ENCODE data around the gene DOCK9. TPM values are rescaled to one million over a fixed set of nuclear protein-coding genes. Genes with fewer than 3 reads are reported as not detected.

DOCK9 gene
- total and polyA plus RNA-seq, 2 donors from 2014 or later, result 14.0 to 125 TPM

- Histone ChIP-seq H3K27ac (ENCODE audit: low read depth in 2 of 2, low read length in 2 of 2) (no peak overlapping the region), H3K27me3 (ENCODE audit: control insufficient read depth, insufficient read depth, low read length) (no peaks in the 10 kb centered on the region), H3K36me3 (ENCODE audit: control insufficient read depth in 2 of 3, insufficient read depth in 3 of 3, low read length in 3 of 3) (peaks cover 0 to 3% (median 0%) of the 10 kb centered on the region in 3 donors), H3K4me3 (ENCODE audit: low read length in 3 of 3) (no peak overlapping the region), H3K9me3 (ENCODE audit: control insufficient read depth in 2 of 3, insufficient read depth in 1 of 3, low read length in 3 of 3) (no peaks in the 10 kb centered on the region), H3K4me1 (ENCODE audit: control insufficient read depth in 2 of 3, insufficient read depth in 2 of 3, low read depth in 1 of 3, low read length in 3 of 3) (peaks cover 0 to 8% (median 5%) of the 10 kb centered on the region in 3 donors), H3K9ac (ENCODE audit: low read length in 3 of 3) (no peak overlapping the region)
- TF ChIP-seq CTCF (IDR thresholded peaks at IDR 0.05; ENCODE audit: borderline replicate concordance, extremely low read depth, insufficient read depth), result no peak
- DNase-seq (no peak), FAIRE-seq (no peak)
- intact Hi-C loops (cut with DNase I), result no loop called here
Measured at GRCh38 chr13:98921015-98921580, 56.8 kb downstream of the DOCK9 start.

GRCh38 chr13:98919566-98919965 is 58.3 kb downstream of the DOCK9 start:
- no peak overlapping the region for H3K27ac ChIP-seq (ENCODE audit: low read depth in 2 of 2, low read length in 2 of 2)
- TF ChIP-seq CTCF (IDR thresholded peaks at IDR 0.05; ENCODE audit: borderline replicate concordance, extremely low read depth, insufficient read depth), result no peak

GRCh38 chr13:98918771-98919170 is 59.1 kb downstream of the DOCK9 start:
- Histone ChIP-seq H3K9ac (ENCODE audit: low read length in 3 of 3) (no peak overlapping the region), H3K27me3 (ENCODE audit: control insufficient read depth, insufficient read depth, low read length) (no peaks in the 10 kb centered on the region), H3K36me3 (ENCODE audit: control insufficient read depth in 2 of 3, insufficient read depth in 3 of 3, low read length in 3 of 3) (peaks cover 0 to 5% (median 0%) of the 10 kb centered on the region in 3 donors), H3K27ac (ENCODE audit: low read depth in 2 of 2, low read length in 2 of 2) (no peak overlapping the region), H3K4me1 (ENCODE audit: control insufficient read depth in 2 of 3, insufficient read depth in 2 of 3, low read depth in 1 of 3, low read length in 3 of 3) (peaks cover 0 to 9% (median 5%) of the 10 kb centered on the region in 3 donors), H3K9me3 (ENCODE audit: control insufficient read depth in 2 of 3, insufficient read depth in 1 of 3, low read length in 3 of 3) (no peaks in the 10 kb centered on the region), H3K4me3 (ENCODE audit: low read length in 3 of 3) (no peak overlapping the region)
- no peak for TF ChIP-seq CTCF (IDR thresholded peaks at IDR 0.05; ENCODE audit: borderline replicate concordance, extremely low read depth, insufficient read depth)
- DNase-seq (no peak), FAIRE-seq (no peak)
- intact Hi-C loops (cut with DNase I), result no loop called here

More at GRCh38 chr13:98919566-98919965, 58.3 kb downstream of the DOCK9 start:
- Histone ChIP-seq H3K4me1 (ENCODE audit: control insufficient read depth in 2 of 3, insufficient read depth in 2 of 3, low read depth in 1 of 3, low read length in 3 of 3) (peaks cover 0 to 9% (median 5%) of the 10 kb centered on the region in 3 donors), H3K36me3 (ENCODE audit: control insufficient read depth in 2 of 3, insufficient read depth in 3 of 3, low read length in 3 of 3) (peaks cover 0 to 5% (median 0%) of the 10 kb centered on the region in 3 donors), H3K27me3 (ENCODE audit: control insufficient read depth, insufficient read depth, low read length) (no peaks in the 10 kb centered on the region), H3K9me3 (ENCODE audit: control insufficient read depth in 2 of 3, insufficient read depth in 1 of 3, low read length in 3 of 3) (no peaks in the 10 kb centered on the region), H3K4me3 (ENCODE audit: low read length in 3 of 3) (no peak overlapping the region), H3K9ac (ENCODE audit: low read length in 3 of 3) (no peak overlapping the region)
- no peak for DNase-seq
- intact Hi-C loops (cut with DNase I), result no loop called here
- no peak for FAIRE-seq

Measured in kidney (tissue), 14 donors.